Gastrocnemius medialis (tissue), 4 donors: ENCODE measurements around the gene SFSWAP.

Experiments used
- POLR2A ChIP-seq, 2 donors: fragments of 450-650 bp; IDR thresholded peaks; one replicate each; pipeline ENCODE4 v1.6.1; 2017; ENCODE audit warnings: antibody characterized with exemption in 2 of 2, mild to moderate bottlenecking in 2 of 2, moderate library complexity in 2 of 2
- TF ChIP-seq, protein P1 (sequence below), 5 experiments: fragments of 450-650 bp in 3 of 5; fragments of 200-600 bp in 2 of 5; sonication (generic) in 2 of 5; IDR thresholded peaks in 4 of 5; conservative IDR thresholded peaks in 1 of 5; 1 replicate in 4 of 5; 2 replicates in 1 of 5; pipeline ENCODE4 v1.5.1; 2016 to 2019; ENCODE audit warnings: antibody characterized with exemption in 5 of 5, mild to moderate bottlenecking in 3 of 5, moderate library complexity in 3 of 5

DNA sequence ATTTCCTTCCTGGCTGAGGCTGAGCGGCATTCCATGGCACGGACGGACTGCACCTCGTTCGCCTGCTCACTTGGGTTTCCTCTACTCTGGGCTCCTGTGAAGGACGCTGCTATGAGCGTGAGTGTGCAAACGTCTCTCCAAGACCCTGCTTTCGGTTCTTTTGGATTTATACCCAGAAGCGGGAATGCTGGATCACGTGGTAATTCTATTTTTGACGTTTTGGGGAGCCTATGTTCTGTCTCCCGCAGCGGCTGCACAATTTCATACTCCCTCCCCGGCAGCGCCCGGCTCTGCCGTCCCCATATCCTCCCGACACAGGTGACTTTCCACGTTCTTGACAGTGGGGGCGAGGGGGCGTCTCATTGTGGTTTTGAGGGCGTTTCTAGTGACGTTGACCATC lies 137.9 kb downstream of the SFSWAP start:
- no peak for TF ChIP-seq POLR2A (IDR thresholded peaks at IDR 0.05)
- TF ChIP-seq, protein P1, sequence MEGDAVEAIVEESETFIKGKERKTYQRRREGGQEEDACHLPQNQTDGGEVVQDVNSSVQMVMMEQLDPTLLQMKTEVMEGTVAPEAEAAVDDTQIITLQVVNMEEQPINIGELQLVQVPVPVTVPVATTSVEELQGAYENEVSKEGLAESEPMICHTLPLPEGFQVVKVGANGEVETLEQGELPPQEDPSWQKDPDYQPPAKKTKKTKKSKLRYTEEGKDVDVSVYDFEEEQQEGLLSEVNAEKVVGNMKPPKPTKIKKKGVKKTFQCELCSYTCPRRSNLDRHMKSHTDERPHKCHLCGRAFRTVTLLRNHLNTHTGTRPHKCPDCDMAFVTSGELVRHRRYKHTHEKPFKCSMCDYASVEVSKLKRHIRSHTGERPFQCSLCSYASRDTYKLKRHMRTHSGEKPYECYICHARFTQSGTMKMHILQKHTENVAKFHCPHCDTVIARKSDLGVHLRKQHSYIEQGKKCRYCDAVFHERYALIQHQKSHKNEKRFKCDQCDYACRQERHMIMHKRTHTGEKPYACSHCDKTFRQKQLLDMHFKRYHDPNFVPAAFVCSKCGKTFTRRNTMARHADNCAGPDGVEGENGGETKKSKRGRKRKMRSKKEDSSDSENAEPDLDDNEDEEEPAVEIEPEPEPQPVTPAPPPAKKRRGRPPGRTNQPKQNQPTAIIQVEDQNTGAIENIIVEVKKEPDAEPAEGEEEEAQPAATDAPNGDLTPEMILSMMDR (IDR thresholded peaks at IDR 0.05 in 4 of 5, conservative IDR thresholded peaks at IDR 0.05 in 1 of 5) = no peak
